Left colon (tissue), 2 donors: ENCODE results near the gene MINK1. TPM values are rescaled to one million over a fixed set of nuclear protein-coding genes. Genes with fewer than 3 reads are reported as not detected.

Experiments used
- ATAC-seq: fragments of 200-7000 bp; cut with Tn5 transposase; one replicate; pipeline ENCODE4 v1.9.1; 2020; ENCODE audit warnings: mild to moderate bottlenecking, moderate library complexity
- DNase-seq, 2 donors: peaks; one replicate each; pipeline ENCODE4 v3.0.0-alpha.2; 2020
- intact Hi-C, 2 donors: fragments of 100-400 bp; cut with DNase I in 1 of 2; cut with micrococcal nuclease in 1 of 2; formaldehyde crosslinking; loops; one replicate each; pipeline versions ENCODE4 v1.11.2 to v1.14.0; 2022; cut with DNase I, micrococcal nuclease
- long read RNA-seq: library from polyadenylated mRNA; unstranded; transcript quantifications from one replicate; pipeline ENCODE4 v2.0.0, GENCODE V29; 2021
- total RNA-seq, 2 donors: library from RNA; stranded (reverse); fragmentation: NEBNext Ultra II Directional; extraction: Animal tissue kit (Norgen Biotek cat#: 25700); gene quantifications; one replicate each; pipeline ENCODE4 v1.2.1, GENCODE V29; 2021
- donor health status: DM: no; HTN: no; CAD: no.
- donor health status: DM: yes; HTN: yes; CAD: no.

Gene MINK1
- total RNA-seq, result 100 to 1,000 TPM; 193 to 205 TPM
- long read RNA-seq, partial matches to known transcripts, result 21 of 32 reads
- long read RNA-seq, other reads (novel, unspliced or antisense), result 11 of 32 reads

DNA sequence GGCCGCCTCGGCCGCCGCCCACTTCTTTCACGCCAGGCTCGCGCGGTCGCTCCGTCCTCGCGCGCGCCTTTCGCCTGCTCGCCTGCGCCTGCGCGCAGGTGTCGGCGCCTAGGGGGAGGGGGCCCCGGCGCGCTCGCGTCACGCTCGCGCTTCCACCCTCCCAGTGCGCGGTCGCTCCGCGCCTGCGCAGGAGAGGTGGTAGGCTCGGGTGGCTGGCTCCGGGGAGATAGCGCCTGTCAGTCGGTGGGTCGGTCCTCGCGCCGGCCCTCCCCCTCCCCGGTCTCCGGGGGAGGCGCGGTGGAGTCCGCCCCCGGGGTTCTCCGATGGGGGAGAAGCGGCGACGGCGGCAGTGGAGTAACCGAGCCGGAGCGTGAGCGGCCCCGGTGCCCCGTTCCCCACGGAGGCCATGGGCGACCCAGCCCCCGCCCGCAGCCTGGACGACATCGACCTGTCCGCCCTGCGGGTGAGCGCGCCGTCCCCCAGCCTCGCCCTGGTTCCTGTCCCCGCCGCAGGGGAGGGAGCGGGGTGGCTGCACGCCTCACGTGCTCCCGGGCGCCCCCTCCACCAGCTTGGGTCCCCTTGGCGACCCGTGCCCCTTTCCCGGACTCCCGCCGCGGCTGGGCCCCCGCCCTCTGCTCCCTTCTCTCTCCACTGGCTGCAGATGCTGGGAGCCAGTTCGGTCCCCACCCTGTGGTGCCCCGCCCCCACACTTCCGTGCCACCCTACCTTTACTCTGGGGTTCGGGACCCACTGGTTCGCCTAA, at the start of gene MINK1:
TSS of gene MINK1 (plus strand) at position 163 of the 763 bp plus-strand sequence. CDS start at position 407, 244 bp downstream.
- DNase-seq, result peak; percentile 88
- ATAC-seq, result peak; percentile 87
- intact Hi-C loops, result no loop called here

DNA sequence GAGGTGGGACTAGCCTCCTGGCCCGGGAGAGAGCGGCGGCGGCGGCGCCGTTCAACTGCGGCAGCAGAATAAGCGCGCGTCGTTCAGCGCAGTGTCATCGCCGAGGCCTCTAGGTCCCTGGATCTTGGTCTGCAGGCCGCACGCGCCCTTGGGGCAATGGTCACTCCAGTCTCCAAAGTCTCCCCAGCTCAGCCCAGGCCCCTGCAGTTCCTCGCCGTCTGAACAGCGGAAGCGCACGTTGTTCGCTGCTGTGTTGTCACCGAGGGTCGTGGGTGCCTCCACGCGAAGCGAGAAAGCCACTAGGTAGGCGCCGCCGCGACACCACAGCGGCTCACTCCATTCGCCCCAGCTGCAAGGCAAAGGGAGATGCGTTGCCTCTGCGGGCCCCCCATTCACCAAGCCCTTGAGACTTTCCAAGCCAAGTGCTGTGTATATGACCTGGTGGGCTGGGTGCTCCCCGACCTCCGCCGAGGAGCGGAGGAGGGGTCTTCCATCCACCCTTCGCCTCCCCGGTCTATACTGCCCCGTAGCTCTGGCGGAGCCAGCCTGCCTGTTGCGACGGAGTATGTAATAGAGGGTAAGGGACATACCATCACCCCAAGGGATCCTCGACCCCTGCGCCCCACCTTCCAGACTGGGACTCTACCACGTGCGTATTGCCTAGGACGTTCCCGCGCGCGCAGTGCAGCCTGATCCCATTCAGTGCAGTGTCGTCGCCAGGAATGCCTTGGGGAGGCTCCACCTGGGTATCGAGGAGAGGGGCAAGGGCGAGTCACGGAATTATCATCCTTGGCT, 47.6 kb upstream of the MINK1 start:
- ATAC-seq, result no peak
- no peak for DNase-seq
- intact Hi-C loops, result loop anchor here (5.0 to 10.0 kb wide), 3 partner anchors 51 to 102 kb away; partner anchors contain the start of genes CXCL16 (in 1 of the 2), MED11 (in 1 of the 2) and ZMYND15 (in 1 of the 2)

DNA sequence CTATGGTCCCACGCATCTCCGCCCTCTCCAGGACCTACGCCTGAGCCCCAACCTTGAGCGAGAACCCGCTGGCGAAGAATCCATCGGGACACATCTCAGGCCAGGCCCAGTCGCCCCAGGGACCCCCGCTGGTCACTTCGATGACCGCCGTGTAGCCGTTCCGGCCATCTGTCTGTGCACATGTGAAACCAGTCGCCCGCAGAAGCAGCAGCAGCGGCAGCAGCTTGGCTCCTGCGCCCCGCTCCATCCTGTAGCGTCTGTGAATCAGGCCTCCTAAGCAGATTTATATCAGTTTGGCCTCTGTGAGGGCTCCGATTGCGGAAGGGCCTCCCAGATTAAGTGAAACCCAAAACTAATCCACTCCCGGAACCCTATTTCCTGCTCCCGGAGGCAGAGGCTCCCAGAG, 47.0 kb upstream of the MINK1 start, which contains the start of gene VMO1:
TSS of gene VMO1 (minus strand) at position 259 of the 406 bp plus-strand sequence. CDS start at position 247, 12 bp downstream.
- ATAC-seq, result no peak
- DNase-seq, result peak in 1 of 2 donors; percentile 31
- intact Hi-C loops, result loop anchor here (5.0 to 10.0 kb wide), 3 partner anchors 51 to 101 kb away; partner anchors contain the start of genes CXCL16 (in 1 of the 2), MED11 (in 1 of the 2) and ZMYND15 (in 1 of the 2)

GRCh38 chr17:4786516-4786915, 46.6 kb upstream of the MINK1 start:
- DNase-seq (no peak), ATAC-seq (no peak)
- intact Hi-C loops, result loop anchor here (5.0 to 10.0 kb wide), 3 partner anchors 52 to 101 kb away; partner anchors contain the start of genes CXCL16 (in 1 of the 2), MED11 (in 1 of the 2) and ZMYND15 (in 1 of the 2)

DNA sequence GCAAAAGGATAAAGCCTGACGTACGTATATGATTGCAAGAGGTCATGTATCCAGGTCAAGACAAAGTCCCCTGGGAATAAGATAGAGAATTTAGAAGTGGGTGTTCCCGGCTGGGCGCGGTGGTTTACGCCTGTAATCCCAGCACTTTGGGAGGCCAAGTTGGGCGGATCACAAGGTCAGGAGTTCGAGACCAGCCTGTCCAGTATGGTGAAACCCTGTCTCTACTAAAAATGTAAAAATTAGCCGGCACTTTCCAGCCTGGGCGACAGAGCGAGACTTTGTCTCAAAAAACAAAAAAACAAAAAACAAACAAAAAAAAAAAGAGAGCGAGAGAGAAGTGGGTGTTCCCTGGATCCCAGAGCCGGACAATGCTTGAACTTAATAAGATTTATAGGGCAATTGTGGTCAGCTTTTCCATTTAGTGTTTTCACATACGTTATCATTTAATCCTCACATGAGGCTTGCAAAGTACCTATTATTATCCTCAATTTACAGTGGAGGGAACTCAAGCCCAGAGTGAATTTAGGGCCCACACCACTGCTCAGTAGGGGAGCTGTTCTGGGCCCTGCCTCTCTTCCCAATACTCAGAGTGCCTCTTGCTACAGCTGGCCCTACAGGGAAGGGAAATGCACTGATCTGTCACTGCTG, 44.9 kb upstream of the MINK1 start:
- intact Hi-C loops, result loop anchor here (5.0 to 10.0 kb wide), 3 partner anchors 53 to 99 kb away; partner anchors contain the start of genes CXCL16 (in 1 of the 2), MED11 (in 1 of the 2) and ZMYND15 (in 1 of the 2)
- ATAC-seq (no peak), DNase-seq (no peak)

- peak; percentile 24 for ATAC-seq
- DNase-seq, result peak in 1 of 2 donors; percentile 33
Observed at GRCh38 chr17:4788807-4789700, 44.1 kb upstream of the MINK1 start, which contains the start of gene GLTPD2. Gene GLTPD2, plus strand, starts transcription at chr17:4788964. Its CDS starts 48 bp downstream, at chr17:4789012.

DNA sequence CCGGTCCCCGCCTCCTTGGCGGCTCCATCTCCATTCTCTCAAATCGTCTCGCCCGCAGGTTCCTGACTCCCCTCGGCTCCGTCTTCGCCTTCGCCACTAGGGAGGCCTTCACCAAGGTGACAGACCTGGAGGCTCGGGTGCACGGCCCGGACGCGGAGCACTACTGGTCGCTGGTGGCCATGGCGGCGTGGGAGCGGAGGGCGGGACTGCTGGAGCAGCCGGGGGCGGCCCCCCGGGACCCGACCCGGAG, 43.5 kb upstream of the MINK1 start:
- DNase-seq (no peak), ATAC-seq (no peak)
- intact Hi-C loops, result loop anchor here (5.0 to 10.0 kb wide), 3 partner anchors 55 to 98 kb away; partner anchors contain the start of genes CXCL16 (in 1 of the 2), MED11 (in 1 of the 2) and ZMYND15 (in 1 of the 2)

More at GRCh38 chr17:4788807-4789700, 44.1 kb upstream of the MINK1 start, which contains the start of gene GLTPD2:
- intact Hi-C loops, result loop anchor here (5.0 to 10.0 kb wide), 3 partner anchors 54 to 98 kb away; partner anchors contain the start of genes CXCL16 (in 1 of the 2), MED11 (in 1 of the 2) and ZMYND15 (in 1 of the 2)

- intact Hi-C loops, result loop anchor here (5.0 to 10.0 kb wide), 3 partner anchors 55 to 97 kb away; partner anchors contain the start of genes CXCL16 (in 1 of the 2), MED11 (in 1 of the 2) and ZMYND15 (in 1 of the 2)
- peak; percentile 84 to 90 for DNase-seq
- ATAC-seq, result peak; percentile 89
Observed at GRCh38 chr17:4789951-4790704, 43.0 kb upstream of the MINK1 start.

DNA sequence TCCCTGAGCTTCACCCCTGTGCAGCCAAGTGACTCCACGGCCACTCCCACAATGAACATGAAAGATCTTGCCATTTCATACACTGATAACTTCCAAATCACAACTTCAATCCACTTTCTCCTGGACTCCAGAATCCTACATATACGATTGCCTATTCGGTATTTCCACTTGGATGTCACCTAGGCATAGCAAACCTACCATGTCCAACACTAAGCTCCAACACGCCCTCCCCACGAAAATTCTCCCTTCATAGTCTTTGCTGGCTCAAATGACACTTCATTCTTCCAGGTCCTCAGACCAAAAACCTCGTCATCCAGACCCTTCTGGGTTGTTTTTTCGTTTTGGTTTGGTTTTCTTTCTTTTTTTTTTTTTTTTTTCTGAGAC, 42.4 kb upstream of the MINK1 start:
- DNase-seq, result no peak
- intact Hi-C loops, result no loop called here
- no peak for ATAC-seq

DNA sequence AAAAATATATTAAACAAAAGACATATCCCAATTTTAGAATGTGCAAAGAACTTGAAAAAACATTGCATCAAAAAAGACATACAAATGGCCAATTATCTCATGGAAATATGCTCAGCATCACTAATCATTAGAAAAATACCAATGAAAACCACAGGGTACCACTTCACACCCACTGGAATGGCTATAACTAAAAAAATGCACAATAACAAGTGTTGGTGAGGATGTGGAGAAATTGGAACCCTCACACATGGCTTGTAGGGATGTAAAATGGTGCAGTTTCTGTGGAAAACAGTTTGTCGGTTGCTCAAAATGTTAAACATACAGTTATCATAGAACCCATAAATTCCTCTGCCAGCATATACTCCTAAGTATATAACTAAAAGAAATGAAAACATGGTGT, 38.0 kb upstream of the MINK1 start:
- intact Hi-C loops, result no loop called here
- no peak for ATAC-seq

DNA sequence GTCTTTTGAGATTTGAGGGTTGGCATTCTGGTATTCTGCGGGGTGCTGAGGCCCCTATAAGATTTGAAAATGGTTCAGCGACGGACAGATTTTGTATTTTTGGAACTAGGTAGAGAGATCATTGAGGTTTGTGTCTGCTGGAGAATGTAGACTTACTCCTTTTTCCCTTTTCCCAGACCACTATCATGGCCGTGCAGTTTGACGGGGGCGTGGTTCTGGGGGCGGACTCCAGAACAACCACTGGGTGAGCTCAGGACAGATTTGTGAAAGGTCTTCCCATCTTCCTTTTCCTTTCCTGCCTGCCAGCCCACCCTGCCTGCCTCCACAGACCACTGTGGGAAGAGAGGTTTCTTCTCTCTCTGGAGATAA, 36.6 kb upstream of the MINK1 start:
- intact Hi-C loops, result no loop called here
- DNase-seq, result no peak
- ATAC-seq, result peak; percentile 34

More for the DNA sequence above, 38.0 kb upstream of the MINK1 start:
- DNase-seq, result no peak

DNA sequence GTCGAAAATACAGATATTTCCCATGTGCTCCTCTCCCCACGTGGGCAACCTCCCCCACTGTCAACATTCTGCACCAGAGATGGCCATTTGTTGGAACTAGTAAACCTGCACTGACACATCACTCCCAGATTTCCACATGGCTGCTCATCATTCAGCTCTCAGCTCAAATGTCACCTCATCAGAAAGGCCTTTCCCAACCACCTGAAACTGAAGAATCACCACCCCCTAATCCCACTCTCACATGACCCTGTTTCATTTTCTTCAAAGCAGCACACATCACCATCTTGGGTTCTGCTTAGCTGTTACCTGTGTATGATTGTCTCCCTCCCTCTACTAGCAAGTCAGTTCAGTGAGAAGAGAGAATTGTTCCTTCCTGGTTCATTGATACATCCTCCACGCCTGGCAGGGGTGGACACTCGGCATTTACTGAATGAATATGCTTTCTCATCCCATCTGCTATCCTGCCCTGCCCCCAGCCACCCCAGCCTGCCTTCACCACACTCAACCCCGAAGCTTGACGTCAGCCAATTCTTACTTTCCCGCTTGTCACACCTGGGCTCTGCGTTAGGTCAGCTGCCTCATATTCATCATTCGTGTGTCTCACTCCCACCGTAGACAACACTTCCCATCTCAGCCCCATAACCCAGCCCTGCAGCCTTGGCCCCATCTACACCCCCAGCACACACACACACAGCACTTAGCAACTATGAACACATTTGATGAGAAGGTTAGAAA, 32.5 kb upstream of the MINK1 start:
- no peak for DNase-seq
- intact Hi-C loops, result no loop called here
- ATAC-seq, result no peak

GRCh38 chr17:4802228-4802627, 30.9 kb upstream of the MINK1 start, which contains the start of gene C17orf114:
Gene C17orf114, minus strand, starts transcription at chr17:4802328.
- DNase-seq, result no peak
- intact Hi-C loops, result no loop called here

GRCh38 chr17:4806456-4806776, 26.7 kb upstream of the MINK1 start:
- intact Hi-C loops, result no loop called here
- DNase-seq, result no peak
- peak; percentile 14 for ATAC-seq

More at GRCh38 chr17:4802228-4802627, 30.9 kb upstream of the MINK1 start, which contains the start of gene C17orf114:
- no peak for ATAC-seq

DNA sequence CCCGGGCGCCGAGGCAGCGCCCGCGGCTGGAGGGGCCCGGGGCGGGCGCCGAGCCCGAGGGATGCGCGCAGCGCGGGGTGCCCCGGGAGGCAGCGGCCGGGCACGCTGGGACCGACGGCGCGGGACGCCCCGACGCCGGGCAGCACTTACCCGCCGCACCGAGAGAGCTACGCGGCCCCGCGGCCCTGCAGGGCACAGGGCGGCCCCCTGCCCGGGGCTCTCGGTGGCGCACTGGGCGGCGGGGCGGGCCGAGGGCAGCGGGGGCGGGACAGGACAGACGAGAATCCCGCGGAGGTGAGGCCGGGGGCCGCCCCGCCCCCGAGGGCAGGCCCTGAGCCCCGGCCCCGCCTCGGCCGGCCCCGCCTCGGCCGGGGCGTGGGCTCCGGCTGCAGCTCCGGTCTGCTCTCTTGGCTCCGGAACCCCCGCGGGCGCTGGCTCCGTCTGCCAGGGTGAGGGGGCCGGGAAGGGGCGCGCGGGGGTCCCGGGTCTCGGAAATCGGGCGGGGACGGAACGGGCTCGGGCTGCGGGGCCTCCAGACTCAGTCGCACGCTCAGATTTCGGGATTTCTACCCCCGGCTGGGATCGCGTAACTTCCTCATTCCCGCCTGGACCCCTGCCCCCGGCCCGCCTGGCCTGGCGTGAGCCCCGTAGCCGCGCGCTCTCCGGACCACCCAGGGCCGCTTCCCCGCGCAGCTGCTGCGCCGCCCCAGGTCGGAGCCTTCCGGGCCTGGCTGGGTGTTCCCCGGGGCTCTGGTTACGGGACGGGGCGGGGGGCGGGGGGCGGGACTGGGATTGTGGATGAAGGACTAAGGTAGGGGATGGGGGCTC, 26.1 kb upstream of the MINK1 start, which contains the start of gene PLD2:
TSS of gene PLD2 (plus strand) at position 376 of the 828 bp plus-strand sequence. CDS start 621 bp downstream, outside the sequence.
- DNase-seq (peak; percentile 88 to 93), ATAC-seq (peak; percentile 99)
- intact Hi-C loops, result no loop called here
